ENCODE measurements around the gene MN1.

DNA sequence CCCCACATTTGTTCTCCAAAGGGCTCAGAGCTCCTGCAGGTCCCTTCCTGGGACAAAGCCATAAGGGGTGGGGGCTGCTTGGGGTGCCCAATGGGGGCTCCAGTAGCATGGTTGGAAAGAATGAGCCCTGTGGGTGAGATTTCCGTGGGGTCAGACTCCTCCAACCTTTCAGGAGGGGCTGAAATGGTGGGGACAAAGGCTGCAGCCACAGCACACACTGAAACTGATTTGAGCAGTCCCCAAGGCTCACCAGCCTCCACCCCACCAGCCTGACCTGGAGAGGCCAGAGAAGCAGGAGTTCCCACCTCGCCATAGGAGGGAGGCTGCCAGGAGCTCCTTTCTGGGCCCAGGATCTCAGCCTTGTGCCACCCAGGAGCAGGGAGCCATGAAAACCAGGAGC is 69.2 kb downstream of the MN1 start:
- TF ChIP-seq, protein P1, sequence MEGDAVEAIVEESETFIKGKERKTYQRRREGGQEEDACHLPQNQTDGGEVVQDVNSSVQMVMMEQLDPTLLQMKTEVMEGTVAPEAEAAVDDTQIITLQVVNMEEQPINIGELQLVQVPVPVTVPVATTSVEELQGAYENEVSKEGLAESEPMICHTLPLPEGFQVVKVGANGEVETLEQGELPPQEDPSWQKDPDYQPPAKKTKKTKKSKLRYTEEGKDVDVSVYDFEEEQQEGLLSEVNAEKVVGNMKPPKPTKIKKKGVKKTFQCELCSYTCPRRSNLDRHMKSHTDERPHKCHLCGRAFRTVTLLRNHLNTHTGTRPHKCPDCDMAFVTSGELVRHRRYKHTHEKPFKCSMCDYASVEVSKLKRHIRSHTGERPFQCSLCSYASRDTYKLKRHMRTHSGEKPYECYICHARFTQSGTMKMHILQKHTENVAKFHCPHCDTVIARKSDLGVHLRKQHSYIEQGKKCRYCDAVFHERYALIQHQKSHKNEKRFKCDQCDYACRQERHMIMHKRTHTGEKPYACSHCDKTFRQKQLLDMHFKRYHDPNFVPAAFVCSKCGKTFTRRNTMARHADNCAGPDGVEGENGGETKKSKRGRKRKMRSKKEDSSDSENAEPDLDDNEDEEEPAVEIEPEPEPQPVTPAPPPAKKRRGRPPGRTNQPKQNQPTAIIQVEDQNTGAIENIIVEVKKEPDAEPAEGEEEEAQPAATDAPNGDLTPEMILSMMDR (IDR thresholded peaks at IDR 0.05; ENCODE audit: low read length): no peak
- TF ChIP-seq EZH2 (optimal IDR thresholded peaks at IDR 0.05; ENCODE audit: low read depth, low read length): no peak
- no peak for TF ChIP-seq EZH2phosphoT487 (IDR thresholded peaks at IDR 0.05; ENCODE audit: low read length)
